Stimulated activated CD8-positive, alpha-beta memory T cell treated with anti-CD3 and anti-CD28 coated beads, Interleukin-12 subunit alpha, Interleukin-12 subunit beta, amount 100 ng/mL, for 4 hours (primary cell): ENCODE measurements around the gene TMEM163.

ENCODE experiments used
- DNase-seq: peaks from one replicate; pipeline ENCODE4 v3.0.0-alpha.2; 2020; ENCODE audit warnings: low read depth

Gene TMEM163

GRCh38 chr2:134435936-134436335, 282.9 kb downstream of the TMEM163 start:
- DNase-seq: no peak

DNA sequence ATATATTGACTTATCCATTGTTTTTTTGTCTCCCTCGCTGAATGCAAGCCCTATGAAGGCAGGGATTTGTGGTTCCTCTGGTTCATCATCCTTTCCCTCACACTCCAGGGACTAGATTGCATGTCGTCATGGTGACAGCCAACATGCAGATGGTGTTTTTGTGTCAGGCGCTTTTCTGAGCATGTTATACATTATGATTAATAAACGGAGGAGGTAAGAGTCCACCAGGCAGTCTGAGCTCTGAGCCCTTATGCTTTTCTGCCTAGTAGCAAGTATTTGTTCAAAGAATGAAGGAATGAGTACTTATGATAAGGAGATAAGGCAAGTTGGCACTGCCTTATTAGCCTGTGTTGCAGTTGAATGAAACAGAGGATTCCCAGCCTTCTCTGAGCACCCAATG, 283.3 kb downstream of the TMEM163 start:
- no peak for DNase-seq

DNA sequence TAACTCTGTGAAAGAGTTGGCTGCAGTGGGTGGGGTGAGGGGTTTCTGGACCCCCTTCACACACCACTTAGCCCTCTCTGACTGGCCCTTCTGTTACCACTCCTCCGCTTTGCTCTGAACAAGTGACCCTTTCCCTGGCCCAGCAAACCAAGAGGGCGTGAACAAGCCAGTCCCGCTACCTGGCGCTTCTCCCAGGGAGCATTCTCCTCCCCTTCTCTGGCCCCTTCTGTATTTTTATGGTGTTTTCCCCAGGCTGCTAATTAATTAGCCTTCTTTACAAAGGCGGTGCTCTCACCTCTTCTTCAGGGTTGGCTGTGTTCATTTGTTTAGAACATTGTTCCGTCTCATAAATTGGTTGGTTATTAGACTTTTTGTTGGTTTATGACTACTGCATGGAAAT, 284.8 kb downstream of the TMEM163 start:
- DNase-seq: no peak

- DNase-seq: no peak
Observed at GRCh38 chr2:134433469-134433868, 285.3 kb downstream of the TMEM163 start.

GRCh38 chr2:134432435-134432883, 286.3 kb downstream of the TMEM163 start:
- DNase-seq: no peak

- no peak for DNase-seq
Observed at GRCh38 chr2:134431838-134432434, 286.9 kb downstream of the TMEM163 start.

- no peak for DNase-seq
Observed at GRCh38 chr2:134429886-134430285, 288.9 kb downstream of the TMEM163 start.

DNA sequence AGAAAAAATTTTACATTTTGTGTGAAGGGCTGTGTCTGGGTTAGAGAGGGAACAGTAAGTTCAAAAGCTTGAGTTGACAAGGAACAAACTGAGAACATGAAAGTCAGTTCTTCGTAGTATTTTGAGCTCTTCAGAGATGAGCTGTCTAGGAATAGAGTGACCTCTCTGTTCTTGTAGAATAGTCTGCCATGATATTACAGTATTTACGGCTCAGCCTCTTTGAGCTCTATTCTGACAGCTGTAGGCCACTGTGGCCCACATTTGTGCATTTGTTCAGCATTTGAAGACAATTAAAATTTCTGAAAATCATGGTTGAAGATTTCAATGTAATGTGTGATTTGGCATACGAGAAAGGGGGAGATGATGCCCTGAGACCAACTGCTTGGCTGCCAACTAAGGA, 292.1 kb downstream of the TMEM163 start:
- DNase-seq: no peak

GRCh38 chr2:134425724-134426496, 292.9 kb downstream of the TMEM163 start:
- DNase-seq: no peak

GRCh38 chr2:134421556-134422328, 297.1 kb downstream of the TMEM163 start:
- DNase-seq: no peak

- no peak for DNase-seq
Observed at GRCh38 chr2:134420920-134421319, 297.9 kb downstream of the TMEM163 start.

DNA sequence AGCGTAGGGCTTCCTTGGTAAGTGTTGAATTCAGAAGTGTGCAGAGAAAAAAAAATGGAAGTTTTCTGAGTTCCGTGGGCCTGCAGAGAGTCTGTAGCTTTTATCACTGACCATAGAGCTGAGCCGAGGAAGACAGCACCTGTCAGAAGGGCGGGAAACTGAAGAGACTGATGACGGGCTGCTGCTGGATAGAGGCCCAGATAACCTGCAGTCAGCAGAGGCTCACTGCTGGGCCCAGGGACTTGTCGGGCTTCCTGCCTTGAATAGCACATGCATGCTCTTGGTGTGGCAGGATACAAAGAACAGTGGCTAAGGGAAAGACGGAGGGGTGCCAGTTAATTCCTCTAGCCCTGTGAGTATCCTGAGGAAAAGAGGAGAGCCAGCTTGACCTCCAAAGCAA, 298.5 kb downstream of the TMEM163 start:
- no peak for DNase-seq

DNA sequence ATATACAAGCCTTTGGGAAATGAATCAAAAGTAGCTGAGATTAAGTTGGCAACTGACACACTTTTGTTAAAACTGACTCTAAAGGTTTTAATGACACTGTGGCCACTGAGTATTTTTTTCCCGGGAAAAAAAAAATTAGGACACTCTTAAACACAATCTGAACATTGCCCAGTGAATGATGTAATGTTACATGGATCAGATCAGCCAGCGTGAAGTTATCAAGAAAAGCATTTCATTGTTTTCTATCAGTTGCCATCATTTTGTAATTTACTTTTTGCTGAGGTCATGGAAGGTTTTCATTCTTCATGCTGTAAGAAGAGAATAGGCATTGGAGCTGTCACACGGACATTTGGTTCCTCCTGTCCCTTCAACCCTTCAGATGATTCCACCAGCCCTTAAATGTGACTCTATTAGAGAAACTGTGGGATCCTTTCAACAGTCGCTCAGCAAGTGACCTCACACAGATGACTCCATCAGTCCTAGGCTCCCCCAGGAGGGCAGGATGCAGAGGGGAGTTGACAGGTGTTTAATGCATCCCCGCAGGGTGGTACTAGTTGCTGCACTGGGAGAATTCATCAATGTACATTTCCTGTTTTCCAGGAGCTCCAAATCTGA, 300.7 kb downstream of the TMEM163 start:
- DNase-seq: no peak

DNA sequence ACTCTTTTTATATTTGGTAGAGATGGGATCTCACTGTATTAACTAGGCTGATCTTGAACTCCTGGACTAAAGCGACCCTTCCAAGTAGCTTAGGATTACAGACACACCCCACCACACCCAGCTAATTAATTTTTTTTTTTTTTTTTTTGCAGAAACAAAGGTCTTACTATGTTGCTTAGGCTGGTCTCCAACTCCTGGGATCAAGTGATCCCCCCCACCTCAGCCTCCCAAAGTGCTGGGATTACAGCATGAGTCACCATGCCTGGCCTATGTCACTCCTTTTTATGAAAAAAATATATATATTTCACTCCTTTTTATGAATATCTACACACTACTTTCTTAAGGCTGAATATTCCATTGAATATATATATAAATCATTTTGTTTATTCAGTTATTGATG, 302.2 kb downstream of the TMEM163 start:
- no peak for DNase-seq

DNA sequence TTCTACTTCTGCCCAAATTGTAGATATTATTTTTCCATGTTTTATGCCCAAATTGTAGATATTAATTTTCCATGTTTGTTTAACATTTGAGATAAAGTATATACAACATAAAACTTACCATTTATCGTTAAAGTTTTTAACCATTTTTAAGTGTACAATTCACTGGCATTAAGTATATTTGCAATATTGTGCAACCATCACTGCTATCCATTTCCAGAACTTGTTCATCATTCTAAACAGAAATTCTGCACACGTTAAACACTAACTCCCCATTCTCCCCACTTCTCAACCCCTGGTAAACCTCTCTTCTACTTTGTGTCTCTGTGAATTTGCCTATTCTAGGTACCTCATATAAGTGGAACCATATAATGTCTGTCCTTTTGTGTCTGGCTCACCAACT, 302.8 kb downstream of the TMEM163 start:
- no peak for DNase-seq

DNA sequence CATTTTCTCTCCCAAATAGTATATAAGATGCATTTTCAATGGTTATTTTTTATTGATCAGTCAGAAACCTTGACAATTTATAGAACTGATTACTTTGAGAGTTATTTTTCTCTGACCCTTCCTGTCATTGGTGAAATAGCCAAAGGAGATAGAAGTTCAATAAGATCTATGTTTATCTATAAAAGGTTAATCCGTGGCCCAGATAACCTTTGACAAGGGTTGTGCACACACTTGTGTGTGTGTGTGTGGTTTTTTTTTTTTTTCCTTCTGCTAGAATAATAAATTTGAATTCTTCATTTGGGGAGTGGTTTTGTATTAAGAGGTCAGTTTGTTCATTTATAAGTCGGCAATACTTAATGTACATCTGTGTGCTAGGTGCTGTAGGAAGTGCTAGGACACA, 304.9 kb downstream of the TMEM163 start:
- DNase-seq: no peak

DNA sequence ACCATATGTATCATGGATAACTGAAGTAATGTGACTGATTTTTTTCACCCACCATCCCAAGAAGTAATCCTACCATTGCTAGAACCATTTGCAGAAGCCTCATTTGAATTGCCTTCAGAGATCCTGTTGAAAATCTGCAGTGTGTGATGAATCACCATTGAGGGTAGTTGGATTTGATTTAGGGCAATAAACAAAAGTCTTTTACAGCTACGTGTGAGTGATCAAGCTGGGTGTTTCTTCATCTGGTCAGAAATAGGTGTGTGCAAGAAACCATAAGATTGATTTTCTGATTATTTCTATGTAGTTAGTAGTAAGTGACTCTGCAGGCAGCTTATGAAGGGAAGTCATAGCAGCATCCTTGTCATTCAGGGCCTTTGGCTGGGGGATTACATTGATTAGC, 305.4 kb downstream of the TMEM163 start:
- no peak for DNase-seq

DNA sequence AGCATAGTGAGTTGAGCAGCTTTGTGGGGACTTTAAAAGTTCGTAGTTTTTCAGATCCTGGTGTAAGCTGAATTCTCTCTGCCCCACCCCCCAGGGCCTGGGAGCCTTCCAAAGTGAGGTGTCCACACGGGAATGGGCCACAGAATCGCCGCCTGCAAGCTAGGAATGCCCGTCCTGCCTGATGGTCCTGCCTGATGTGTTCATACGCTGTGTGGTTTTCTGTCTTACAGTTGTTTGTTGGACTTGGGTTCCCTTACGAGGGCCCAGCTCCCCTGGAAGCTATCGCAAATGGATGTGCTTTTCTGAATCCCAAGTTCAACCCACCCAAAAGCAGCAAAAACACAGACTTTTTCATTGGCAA, 306.2 kb downstream of the TMEM163 start:
- DNase-seq: no peak

DNA sequence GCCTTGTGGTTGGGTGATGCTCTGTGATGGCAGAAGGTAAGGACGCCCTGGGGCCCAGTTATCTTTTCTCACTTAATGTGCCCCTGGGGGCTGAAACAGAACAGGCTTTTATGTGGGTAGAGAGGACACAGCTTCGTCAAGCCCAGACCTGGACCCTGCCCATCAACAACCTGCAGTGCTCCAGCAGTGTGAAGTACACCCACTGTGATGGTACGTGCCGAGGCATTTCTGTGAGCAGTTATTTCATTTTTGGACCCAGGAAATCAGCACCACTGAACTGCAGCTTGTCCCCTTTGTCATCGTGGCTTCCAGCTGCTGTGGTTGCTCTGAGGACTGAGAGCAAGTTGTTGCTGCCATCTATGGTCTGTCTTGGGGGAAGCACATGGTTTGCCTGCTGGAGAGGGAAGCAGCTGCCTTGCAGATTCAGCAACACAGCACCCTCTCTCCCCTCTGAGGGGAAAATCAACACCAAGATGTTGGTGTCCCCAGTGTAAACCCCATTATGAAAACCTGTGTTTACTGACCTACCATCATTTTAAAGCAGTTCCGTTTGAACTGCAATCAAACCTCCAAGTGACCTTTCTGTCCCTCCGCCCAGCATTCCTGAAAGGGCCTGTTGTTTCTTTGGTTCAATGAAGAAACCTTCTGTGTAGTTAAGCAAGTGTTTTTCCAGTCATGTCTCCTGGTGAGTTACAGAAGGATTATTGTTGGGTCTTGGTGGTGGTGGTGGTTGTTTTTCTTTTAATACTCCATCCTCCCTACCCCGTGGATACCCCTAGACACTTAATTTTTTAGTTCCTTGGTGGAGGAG, 306.8 kb downstream of the TMEM163 start:
- peak; percentile 26 for DNase-seq

GRCh38 chr2:134411279-134411827, 307.4 kb downstream of the TMEM163 start:
- DNase-seq: no peak

GRCh38 chr2:134410831-134411231, 308.0 kb downstream of the TMEM163 start:
- no peak for DNase-seq

DNA sequence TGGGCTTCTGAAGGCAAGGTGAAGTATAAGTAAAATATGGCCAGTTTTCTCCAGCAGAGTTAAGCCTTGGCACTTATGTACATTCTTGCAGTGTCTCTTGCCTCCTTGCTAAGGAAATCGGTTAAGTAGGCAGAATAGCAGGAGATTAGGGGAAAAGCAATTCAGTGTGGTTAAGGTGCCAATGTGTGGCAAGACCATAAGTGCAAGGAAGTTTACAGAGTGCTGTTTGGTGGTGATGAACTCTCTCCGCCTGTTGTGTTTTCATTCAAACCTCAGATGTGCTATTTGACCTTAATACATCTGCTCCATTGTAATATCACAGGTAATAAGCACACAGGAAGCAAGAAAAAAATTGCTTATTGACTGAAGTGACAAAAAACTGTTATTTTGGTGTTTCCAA, 308.8 kb downstream of the TMEM163 start:
- DNase-seq: no peak
